Measurements from ENCODE around the gene UBAP2. TPM values are rescaled to one million over a fixed set of nuclear protein-coding genes. Genes with fewer than 3 reads are reported as not detected.

Gene UBAP2
- total RNA-seq, 1 experiment from 2014 or later: 33.4 TPM

GRCh38 chr9:33877727-33878489 is 170.8 kb downstream of the UBAP2 start:
- intact Hi-C loops (cut with micrococcal nuclease): no loop called here
- H3K4me3 Mint-ChIP-seq (ENCODE audit: unreplicated experiment): no peak overlapping the region
- no peaks in the 10 kb centered on the region for H3K36me3 Mint-ChIP-seq (ENCODE audit: insufficient read depth, unreplicated experiment)
- TF ChIP-seq CTCF (IDR thresholded peaks at IDR 0.05; ENCODE audit: unreplicated experiment): no peak
- H3K27me3 Mint-ChIP-seq (ENCODE audit: insufficient read depth, unreplicated experiment): no peaks in the 10 kb centered on the region
- no peaks in the 10 kb centered on the region for H3K9me3 Mint-ChIP-seq (ENCODE audit: unreplicated experiment)
- H3K4me1 Mint-ChIP-seq (ENCODE audit: insufficient read depth, unreplicated experiment): peaks cover 17% of the 10 kb centered on the region
- ChIA-PET POLR2A (interaction anchor here (1.0 to 1.4 kb wide), 3 partner anchors 12 to 29 kb away, joined by 3 to 4 read pairs (median 4); no protein-coding TSS in a partner anchor), CTCF (interaction anchor here (1.1 kb wide), 1 partner anchor 628 kb away, joined by 3 read pairs; no protein-coding TSS in a partner anchor)
- H3K27ac Mint-ChIP-seq (ENCODE audit: low read depth, unreplicated experiment): peak overlapping the region; percentile 24
- DNase-seq (ENCODE audit: unreplicated experiment): no peak
- BruUV-seq (replicated peaks): no TSS peak

Other genes with a start within 250 kb of the UBAP2 start
- gene UBE2R2, start 231.7 kb downstream of the UBAP2 start, total RNA-seq (2022): 33.8 and 41.6 TPM in 2 replicates
- gene DCAF12, start 77.8 kb upstream of the UBAP2 start, total RNA-seq (2022): 39.8 and 44.2 TPM in 2 replicates
- gene UBAP1, start 130.2 kb upstream of the UBAP2 start, total RNA-seq (2022): 58.0 and 64.4 TPM in 2 replicates

Data from MCF 10A (cell line).